Measurements from ENCODE around the gene FKBP4.

Gene FKBP4

GRCh38 chr12:2813214-2814185 is 18.7 kb downstream of the FKBP4 start:
- peak; percentile 57 to 61 for DNase-seq

DNA sequence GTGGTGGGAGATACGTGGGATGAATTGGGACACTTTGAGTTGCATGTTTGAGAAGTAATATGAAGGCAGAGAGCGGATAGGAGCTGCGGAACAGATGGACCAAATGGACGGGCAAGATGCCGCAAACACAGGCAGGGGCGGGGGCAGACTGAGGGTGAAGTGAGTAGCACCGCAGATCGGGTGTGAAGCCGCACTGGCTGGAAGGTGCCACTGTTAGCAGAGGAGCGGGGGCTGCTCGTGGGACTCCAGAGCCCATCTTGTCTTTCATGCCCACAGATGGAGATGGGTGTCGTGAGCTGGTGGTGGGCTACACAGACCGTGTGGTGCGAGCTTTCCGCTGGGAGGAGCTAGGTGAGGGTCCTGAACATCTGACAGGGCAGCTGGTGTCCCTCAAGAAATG is 25.0 kb downstream of the FKBP4 start:
- DNase-seq: no peak

GRCh38 chr12:2820432-2820831 is 25.7 kb downstream of the FKBP4 start:
- DNase-seq: no peak

DNA sequence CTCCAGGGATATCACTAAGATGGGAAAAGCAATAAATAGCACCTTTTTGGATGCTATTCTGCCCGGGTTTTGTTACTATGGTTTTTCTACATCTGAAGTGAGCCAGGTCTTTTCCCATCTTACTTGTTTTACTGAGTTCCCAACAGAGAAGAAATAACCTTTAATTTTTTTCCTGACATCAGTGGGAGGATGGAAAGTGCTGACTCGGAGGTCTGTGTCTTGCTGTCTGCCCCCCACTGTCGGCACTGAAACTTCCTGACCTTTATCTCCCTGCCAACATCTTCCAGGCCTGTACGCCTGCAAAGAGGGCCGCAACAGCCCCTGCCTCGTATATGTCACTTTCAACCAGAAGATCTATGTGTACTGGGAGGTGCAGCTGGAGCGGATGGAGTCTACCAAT is 28.7 kb downstream of the FKBP4 start:
- no peak for DNase-seq

- DNase-seq: no peak
Measured at GRCh38 chr12:2824541-2824940, 29.8 kb downstream of the FKBP4 start.

GRCh38 chr12:2825132-2825531 is 30.4 kb downstream of the FKBP4 start:
- DNase-seq: no peak

DNA sequence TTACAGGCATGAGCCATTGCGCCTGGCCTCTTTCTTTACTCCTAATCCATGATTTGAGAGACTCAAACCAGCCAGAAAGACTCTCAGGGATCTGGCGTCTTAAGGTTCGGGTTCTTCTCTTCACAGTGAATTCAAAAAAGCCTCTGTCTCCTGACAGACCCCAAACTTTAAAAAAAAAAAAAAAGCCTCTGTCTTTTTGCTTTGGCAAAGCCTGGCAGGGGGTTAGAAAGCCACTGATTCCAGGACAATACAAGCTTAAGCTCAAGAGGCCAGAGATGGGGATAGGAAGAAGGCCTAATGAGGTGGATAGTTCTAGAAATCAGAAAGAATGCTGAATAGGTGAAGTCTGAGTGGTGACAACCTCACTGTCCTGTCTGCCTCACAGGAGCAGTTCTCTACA is 31.3 kb downstream of the FKBP4 start:
- DNase-seq: no peak

GRCh38 chr12:2826721-2827515 is 32.1 kb downstream of the FKBP4 start:
- DNase-seq: no peak

- DNase-seq: no peak
Measured at GRCh38 chr12:2829275-2829674, 34.5 kb downstream of the FKBP4 start.

DNA sequence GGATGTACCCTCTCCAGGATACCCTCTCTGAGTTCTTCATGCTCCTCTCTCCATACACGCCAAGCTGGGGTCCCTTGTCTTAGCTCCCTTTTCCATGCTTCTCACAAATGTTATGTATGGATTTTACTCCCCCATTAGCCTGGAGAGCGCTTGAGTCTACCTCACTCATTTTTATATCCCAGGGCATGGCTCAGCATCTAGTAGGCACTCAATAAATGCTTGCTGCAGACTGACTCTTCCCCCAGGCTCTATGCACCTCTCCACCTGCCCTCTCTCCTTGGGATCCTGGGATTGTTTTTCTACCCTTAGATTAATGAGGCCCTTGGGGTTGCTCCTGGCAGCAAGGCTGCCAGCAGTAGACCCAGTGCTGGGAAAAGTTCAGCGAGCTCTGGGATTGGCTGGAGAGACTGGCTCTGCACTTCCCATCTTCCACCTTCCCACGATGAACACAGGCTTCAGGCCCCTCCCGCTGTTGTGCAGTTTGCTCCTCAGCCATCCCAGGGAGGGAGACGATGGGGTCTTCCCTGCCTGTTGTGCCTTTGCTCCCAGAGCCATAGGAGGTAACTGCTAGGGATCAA is 37.9 kb downstream of the FKBP4 start:
- no peak for DNase-seq

DNA sequence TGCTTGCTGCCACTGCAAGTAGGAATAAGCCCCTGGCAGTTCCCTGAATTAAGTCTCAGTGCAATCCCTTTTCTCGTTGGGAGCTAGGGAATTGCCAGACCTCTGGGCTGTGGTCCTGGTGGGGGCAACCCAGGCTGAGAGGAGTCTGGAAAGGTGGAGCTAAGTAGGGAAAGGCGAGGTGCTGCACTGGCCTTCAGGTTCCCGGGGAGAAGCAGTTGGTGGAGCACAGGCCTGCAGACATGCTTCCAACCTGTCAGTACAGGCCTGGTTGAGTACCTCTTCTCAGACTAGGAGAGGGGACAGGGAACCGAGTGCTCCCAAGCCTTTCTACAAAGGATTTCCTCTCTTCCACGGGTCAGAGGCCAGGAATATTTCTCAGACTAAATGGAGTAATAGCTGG is 38.6 kb downstream of the FKBP4 start:
- DNase-seq: no peak

- no peak for DNase-seq
Measured at GRCh38 chr12:2833810-2834209, 39.0 kb downstream of the FKBP4 start.

- no peak for DNase-seq
Measured at GRCh38 chr12:2834581-2835491, 40.1 kb downstream of the FKBP4 start, which contains the start of gene NRIP2. Gene NRIP2, minus strand, starts transcription at chr12:2835035. Its CDS starts 52 bp downstream, at chr12:2834983.

DNA sequence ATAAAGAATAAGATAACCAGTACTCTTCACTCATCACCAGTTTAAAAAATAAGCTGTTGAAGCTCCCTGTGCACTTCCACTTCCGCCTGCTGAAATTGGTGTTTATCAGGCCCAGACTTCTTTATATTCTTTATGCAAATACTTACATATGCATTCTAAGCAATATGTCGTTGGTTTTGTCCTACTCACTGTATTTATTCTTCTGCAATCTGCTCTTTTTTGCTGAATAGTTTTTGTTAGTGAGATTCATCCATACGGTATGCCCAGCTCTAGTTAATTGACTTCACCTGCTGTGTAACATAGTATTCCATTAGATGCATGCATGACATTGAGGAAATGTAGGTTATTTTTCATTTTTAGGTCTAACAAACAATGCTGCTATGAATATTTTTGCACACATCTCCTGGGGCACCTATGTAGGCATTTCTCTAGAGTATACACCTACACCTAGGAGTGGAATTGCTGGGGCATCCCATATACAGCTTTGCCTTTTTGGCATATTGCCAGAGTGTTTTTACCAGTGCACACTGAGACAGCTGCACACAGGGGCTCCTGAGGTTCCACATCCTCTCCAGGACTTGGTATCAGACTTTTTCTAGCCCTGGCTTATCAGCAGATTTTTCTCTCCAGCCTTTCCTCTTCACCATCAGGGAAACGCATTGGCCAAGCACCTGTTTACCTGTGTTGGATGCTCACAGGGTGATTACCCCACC is 41.1 kb downstream of the FKBP4 start:
- no peak for DNase-seq

DNA sequence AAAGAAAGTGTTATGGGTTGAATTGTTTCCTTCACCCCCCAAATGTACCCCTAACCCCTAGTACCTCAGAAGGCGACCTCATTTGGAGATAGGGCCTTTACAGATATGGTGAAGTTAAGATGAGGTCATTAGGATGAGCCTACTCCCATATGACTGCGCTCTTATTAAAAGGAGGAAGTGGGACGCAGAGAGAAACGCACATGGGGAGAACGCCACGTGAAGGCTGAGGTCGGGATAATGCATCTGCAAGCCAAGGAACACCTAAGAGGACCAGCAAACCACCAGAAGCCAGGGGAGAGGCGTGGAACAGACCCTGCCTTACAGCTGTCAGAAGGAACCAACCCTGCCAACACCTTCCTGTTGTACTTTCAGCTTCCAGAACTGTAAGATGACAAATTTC is 41.8 kb downstream of the FKBP4 start:
- DNase-seq: no peak

GRCh38 chr12:2841056-2841650 is 46.4 kb downstream of the FKBP4 start:
- DNase-seq: no peak

- no peak for DNase-seq
Measured at GRCh38 chr12:2842948-2843347, 48.2 kb downstream of the FKBP4 start.

- DNase-seq: no peak
Measured at GRCh38 chr12:2844786-2845185, 50.0 kb downstream of the FKBP4 start.

DNA sequence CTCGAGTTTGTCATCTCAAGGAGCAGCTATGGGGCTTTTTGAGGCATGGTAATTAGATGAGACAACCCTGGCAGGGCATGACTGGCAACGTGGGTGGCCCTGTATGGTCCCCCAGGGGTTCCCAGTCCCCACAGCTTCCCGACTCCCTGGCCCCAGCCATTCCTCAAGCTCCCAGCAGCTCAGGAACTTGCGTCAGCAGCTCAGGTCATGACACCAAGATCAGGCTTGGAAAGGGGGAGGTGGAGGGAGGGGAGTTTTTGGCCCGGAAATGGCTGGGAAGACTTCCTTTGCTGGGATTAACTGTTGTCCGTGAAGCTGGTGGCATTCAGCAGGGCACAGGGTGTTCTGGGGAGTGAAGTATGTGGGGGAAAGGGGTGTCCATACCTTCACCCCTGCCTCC is 50.5 kb downstream of the FKBP4 start:
- DNase-seq: no peak

DNA sequence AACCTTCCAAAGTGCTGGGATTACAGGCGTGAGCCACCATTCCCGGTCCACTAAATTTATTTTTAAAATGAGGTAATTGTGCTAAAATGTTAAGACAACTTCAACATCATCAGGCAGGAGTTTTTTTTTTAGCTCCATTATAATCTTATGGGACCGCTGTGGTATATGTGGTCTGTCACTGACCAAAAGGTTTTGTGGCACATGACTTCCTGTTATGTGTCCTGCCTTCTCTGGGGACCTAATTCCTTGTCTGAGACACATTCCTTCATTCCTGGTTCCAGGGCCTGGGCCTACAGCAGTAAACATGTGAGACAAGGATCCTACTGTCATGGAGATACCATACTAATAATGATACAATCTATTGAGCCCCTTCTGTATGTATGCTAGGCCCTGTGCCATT is 57.2 kb downstream of the FKBP4 start:
- no peak for DNase-seq

GRCh38 chr12:2853626-2854025 is 58.9 kb downstream of the FKBP4 start:
- DNase-seq: peak; percentile 37 to 46

All from NCI-H1930 (cell line).